ENCODE measurements around the gene UBE4B.

DNA sequence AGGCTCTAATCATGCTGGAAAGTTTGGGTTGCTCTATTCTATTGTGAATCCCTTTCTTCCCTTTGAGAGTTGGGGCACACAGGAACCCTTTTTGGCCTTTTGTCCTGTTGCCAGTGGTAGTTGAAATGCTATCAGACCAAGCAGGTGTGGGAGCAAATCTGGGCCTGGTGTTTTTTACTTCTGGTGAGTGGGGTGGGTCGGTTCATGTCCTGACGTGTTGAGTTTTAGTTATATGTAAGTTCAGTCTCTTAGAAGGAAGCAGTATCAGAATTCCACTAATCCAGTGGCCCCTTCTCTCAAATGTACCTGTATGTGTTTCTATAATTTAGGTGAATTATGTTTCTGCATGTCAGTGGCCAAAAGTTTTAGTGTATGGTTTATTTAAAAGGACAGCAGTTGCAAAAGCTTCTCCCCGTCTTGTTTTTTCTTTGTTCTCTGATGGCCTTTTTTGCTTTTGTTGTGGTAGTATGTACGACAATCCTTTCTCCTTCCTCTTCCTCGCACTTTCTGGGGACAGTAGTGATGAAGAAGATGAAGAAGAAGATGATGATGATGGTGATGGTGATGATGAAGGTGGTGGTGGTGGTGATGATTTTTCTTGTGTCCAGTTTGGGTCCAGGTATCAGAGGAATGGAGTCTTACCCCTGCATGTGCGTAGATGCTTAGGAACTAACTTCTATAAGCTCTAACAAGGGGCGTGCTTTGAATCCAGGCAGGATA lies 74.2 kb downstream of the UBE4B start:
- TF ChIP-seq CTCF (IDR thresholded peaks at IDR 0.05) (no peak), EP300 (IDR thresholded peaks at IDR 0.05) (no peak)
